GM12892 (cell line): ENCODE results near the gene SHOX.

ENCODE experiments used
- DNase-seq: peaks from one replicate; pipeline ENCODE4 v3.0.0; 2011; ENCODE audit not compliant: insufficient read length
- FAIRE-seq: peaks from 2 replicates; lab custom pipeline; 2011; peaks lifted over from hg19 to GRCh38; lab: Jason Lieb, UNC
- POLR2A ChIP-seq: IDR thresholded peaks from 2 replicates; pipeline ENCODE4 v1.6.1; 2011; ENCODE audit warnings: low read depth, low read length, control low read depth
- POLR2AphosphoS5 ChIP-seq: IDR thresholded peaks from 2 replicates; pipeline ENCODE4 v1.6.1; 2011; ENCODE audit warnings: low read depth, low read length, control low read depth
- TAF1 ChIP-seq: IDR thresholded peaks from 2 replicates; pipeline ENCODE4 v1.6.1; 2011; ENCODE audit warnings: low read depth, mild to moderate bottlenecking, control low read depth, low read length, borderline replicate concordance

Gene SHOX

DNA sequence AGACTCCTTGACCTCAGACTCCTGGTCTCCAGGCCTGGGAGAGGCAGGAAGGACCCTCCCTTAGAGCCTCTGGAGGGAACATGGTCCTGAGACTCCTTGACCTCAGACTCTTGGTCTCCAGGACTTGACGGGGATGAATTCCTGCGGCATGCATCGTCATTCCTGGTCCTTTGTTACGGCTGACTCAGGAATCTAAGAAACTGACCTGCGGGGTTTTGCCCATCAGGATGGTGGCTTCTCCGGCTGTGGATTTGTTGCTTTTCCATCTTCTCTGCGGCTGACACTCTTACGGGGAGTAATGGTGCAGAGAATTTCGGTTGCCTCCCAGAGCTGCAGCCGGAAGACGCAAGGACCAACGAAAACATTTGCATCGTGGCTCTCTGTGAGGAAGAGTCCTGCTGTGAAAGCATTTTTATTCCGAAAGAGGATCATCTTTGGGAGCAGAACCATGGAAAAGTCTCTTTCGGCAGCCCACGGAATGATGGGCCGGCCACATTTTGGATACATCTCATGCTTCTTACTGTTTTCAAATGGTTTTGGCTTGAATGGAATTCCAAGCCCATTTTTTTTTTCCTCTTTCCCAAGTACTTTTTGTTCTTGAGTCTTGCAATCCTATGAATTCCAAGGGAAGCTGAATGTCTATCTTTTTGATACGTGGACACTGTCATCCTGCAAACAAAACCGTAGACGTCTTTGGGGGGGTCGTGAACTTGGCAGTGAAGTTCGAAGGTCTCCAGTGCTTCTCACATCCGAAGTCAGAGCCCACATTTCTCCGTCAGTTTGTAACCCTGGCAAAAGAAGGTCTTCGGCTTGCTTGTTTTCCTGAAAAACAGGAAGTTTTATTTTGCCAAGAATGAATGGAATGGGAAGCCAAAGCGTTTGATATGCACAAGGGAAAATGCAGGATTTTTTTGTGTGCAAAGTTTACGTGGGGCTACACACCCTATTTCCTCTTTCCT lies 36.5 kb downstream of the SHOX start:
- FAIRE-seq: no peak
- DNase-seq: no peak
- TF ChIP-seq TAF1 (no peak), POLR2A (no peak), POLR2AphosphoS5 (no peak)

DNA sequence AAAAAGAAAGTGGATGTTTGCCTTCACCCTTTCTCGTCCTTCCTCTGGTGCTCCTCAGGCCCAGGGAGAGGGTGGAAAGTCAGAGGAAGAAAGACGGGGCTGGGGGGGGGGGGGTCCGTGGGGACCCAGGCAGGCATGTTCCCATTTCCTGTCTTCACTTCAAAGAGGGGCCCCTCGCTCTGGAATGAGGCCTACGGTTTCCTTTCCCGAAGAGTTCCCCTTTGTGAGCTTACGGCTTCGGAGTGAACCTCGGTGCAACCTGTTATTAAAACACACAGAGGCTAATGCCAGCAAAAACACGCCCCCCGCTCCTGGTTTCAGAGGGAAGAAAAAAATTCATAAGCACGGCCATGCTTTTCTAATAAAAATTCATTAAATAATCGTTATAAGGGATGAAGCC lies 40.1 kb downstream of the SHOX start:
- FAIRE-seq (no peak), DNase-seq (no peak)
- no peak for TF ChIP-seq TAF1
- TF ChIP-seq POLR2A: no peak
- TF ChIP-seq POLR2AphosphoS5: no peak

- no peak for TF ChIP-seq TAF1
- TF ChIP-seq POLR2A: no peak
- TF ChIP-seq POLR2AphosphoS5: no peak
- no peak for FAIRE-seq
- no peak for DNase-seq
Observed at GRCh38 chrX:672931-673330, 42.3 kb downstream of the SHOX start.

- TF ChIP-seq POLR2AphosphoS5 (no peak), POLR2A (no peak), TAF1 (no peak)
- DNase-seq (no peak), FAIRE-seq (no peak)
Observed at GRCh38 chrX:675279-675954, 44.8 kb downstream of the SHOX start.

DNA sequence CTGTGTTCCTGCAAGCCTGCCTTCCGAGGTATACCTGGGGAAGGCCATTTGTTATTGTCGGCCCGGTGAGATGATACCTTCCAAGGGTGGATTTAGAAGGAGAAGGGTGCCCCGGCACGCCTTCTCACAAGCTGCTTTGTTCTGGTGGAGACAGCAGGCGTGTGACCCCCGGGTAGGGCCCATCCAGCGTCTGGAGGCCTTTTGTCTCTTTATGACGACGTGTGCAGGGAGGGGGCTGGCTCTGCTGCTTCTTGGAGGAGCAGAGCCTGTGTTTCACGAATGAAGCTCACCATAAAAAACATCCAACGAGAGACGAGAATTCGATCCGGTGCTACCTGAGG lies 45.3 kb downstream of the SHOX start:
- FAIRE-seq: no peak
- no peak for DNase-seq
- no peak for TF ChIP-seq TAF1
- TF ChIP-seq POLR2A: no peak
- TF ChIP-seq POLR2AphosphoS5: no peak

DNA sequence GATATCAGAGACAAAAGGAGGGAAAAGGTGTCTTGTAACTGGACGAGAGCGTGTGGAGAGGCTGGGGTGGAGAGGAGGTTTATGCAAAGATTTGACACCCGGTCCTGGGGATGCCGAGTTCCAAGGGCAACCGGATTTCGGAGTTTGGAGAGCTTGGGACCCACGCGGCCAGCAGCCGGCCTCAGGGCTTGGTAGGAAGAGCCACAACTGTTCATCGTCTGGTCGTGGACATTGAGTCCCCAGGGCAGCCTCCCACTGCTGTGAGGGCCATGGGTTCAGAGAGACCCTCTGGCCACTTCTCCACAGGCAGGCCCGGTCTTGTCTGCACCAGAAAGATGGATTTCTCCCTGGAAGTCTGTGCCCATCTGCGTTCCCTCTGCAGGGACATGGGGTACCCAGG lies 46.8 kb downstream of the SHOX start:
- TF ChIP-seq POLR2AphosphoS5 (no peak), POLR2A (no peak), TAF1 (no peak)
- no peak for FAIRE-seq
- no peak for DNase-seq

- FAIRE-seq (no peak), DNase-seq (no peak)
- TF ChIP-seq POLR2AphosphoS5: no peak
- no peak for TF ChIP-seq TAF1
- no peak for TF ChIP-seq POLR2A
Observed at GRCh38 chrX:679291-679979, 48.8 kb downstream of the SHOX start.

DNA sequence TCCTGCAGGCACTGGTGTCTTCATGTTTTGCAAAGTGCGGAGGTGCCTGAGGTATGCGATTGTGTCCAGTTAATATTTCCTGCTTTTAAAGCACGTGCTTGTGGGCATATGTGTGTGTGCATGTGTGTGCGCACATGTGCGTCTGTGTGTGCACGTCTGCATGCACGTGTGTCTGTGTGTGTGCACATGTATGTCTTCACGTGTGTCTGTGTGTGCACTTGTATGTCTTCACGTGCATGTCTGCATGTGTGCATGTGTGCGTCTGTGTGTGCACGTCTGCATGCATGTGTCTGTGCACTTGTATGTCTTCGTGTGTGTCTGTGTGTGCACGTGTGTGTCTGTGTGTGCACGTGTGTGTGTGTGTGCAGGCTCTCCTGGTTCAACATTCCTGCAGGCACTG lies 49.5 kb downstream of the SHOX start:
- TF ChIP-seq POLR2AphosphoS5: no peak
- no peak for TF ChIP-seq POLR2A
- TF ChIP-seq TAF1: no peak
- FAIRE-seq (no peak), DNase-seq (no peak)

DNA sequence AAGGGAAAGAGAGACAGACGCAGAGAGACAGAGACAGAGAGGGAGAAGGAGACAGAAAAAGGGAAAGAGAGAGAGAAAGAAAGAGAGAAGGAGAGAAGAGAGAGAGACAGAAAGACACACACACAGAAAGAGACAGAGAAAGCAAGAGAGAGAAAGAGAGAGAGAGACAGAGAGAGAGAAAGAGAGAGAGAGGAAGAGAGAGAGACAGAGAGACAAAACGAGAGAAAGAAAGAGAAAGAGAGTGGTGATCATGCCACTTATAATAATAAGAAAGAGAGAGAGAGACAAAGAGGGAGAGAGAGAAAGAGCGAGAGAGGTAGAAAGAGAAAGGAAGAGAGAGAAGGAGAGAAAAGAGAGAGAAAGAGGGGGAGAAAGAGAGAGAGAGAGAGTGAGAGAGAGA lies 51.4 kb downstream of the SHOX start:
- DNase-seq (no peak), FAIRE-seq (no peak)
- no peak for TF ChIP-seq POLR2AphosphoS5
- no peak for TF ChIP-seq TAF1
- no peak for TF ChIP-seq POLR2A

DNA sequence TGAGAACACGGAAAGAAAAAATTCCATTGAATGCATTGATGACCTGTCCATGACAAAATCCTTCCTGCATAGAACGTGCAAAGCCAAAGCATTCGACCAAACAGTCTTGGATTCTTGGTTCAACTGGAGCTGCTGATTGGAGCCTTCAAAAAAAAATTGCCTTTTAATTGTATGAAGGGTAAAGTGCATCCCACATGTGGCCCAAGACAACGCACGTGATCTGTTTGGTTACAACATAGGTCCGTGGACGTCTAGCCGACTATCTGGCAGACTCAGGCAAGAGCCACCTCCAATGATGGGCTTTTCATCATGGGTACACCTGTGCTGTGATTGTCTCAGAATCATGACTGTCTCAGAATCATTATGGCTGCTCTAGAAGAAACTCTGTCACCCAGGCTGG lies 52.3 kb downstream of the SHOX start:
- DNase-seq: no peak

DNA sequence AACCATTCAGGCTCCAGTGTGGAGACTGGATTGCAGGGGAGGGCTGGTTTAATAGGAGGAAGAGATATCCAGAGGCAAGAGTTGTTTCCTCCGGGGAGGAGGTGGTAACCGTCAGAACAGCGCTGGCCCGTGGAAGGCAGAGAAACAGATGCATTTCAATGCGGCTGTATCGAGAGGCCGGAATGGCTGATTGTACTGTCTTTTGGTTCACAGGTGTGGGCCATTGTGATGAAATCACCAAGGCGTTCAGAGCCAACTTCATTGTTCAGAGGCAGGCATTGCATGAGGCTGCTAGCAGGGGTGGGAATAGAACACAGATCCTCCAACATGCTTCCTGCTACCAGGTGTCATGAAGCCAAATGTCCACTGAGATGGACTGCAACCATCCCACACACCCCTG lies 53.0 kb downstream of the SHOX start:
- FAIRE-seq: no peak
- DNase-seq: no peak
- TF ChIP-seq TAF1 (no peak), POLR2AphosphoS5 (no peak)

More for the DNA sequence above, 52.3 kb downstream of the SHOX start:
- TF ChIP-seq TAF1 (no peak), POLR2AphosphoS5 (no peak), POLR2A (no peak)
- no peak for FAIRE-seq
